Large intestine (tissue), 12 donors: Measurements from ENCODE around the gene HNF1B. TPM values are rescaled to one million over a fixed set of nuclear protein-coding genes. Genes with fewer than 3 reads are reported as not detected.

ENCODE experiments used
- DNase-seq, 2 donors: peaks; one replicate each; pipeline versions ENCODE4 v3.0.0 to v3.0.0-alpha.2; 2013
- H3K27ac ChIP-seq: one replicate; pipeline ENCODE4 v1.5.1; 2013; ENCODE audit warnings: low read length
- H3K27me3 ChIP-seq: 2 replicates; pipeline ENCODE4 v1.6.1; 2013; ENCODE audit warnings: low read length; ENCODE audit not compliant: control insufficient read depth, insufficient read depth
- H3K36me3 ChIP-seq: 2 replicates; pipeline ENCODE4 v1.6.1; 2013; ENCODE audit warnings: low read length; ENCODE audit not compliant: control insufficient read depth, insufficient read depth
- H3K4me1 ChIP-seq: one replicate; pipeline ENCODE4 v1.6.1; 2013; ENCODE audit warnings: low read length; ENCODE audit not compliant: control insufficient read depth, insufficient read depth
- H3K4me3 ChIP-seq: one replicate; pipeline ENCODE4 v1.5.1; 2013; ENCODE audit warnings: low read length
- H3K9me3 ChIP-seq: one replicate; pipeline ENCODE4 v1.6.1; 2013; ENCODE audit warnings: mild to moderate bottlenecking, low read depth, low read length, moderate library complexity; ENCODE audit not compliant: control insufficient read depth
- WGBS: methylation state at CpG from one replicate; pipeline ENCODE4 v1.1.5; 2013; ENCODE audit warnings: low lambda C conversion rate; ENCODE audit not compliant: insufficient coverage; 5-methylcytosine and 5-hydroxymethylcytosine counted together
- long read RNA-seq, 11 donors: transcript quantifications; one replicate each; lab custom pipeline, GENCODE V29; 2026
- polyA plus RNA-seq: library from polyadenylated mRNA; unstranded; fragments of 120-200 nt; gene quantifications from one replicate; pipeline ENCODE4 v1.2.1, GENCODE V29; 2013

HNF1B gene
- 21.5 TPM for polyA plus RNA-seq
- long read RNA-seq, donor 1, partial matches to known transcripts: 0 of 1 reads
- long read RNA-seq, donor 1, other reads (novel, unspliced or antisense): 0 of 1 reads
- long read RNA-seq, donor 2, partial matches to known transcripts: 6 of 7 reads
- long read RNA-seq, donor 2, other reads (novel, unspliced or antisense): 0 of 7 reads
- long read RNA-seq, donor 3: 0 reads
- long read RNA-seq, donor 4: 0 reads
- long read RNA-seq, donor 5, partial matches to known transcripts: 0 of 4 reads
- long read RNA-seq, donor 5, other reads (novel, unspliced or antisense): 0 of 4 reads
- long read RNA-seq, donor 6, partial matches to known transcripts: 0 of 1 reads
- long read RNA-seq, donor 6, other reads (novel, unspliced or antisense): 0 of 1 reads
- long read RNA-seq, donor 7: 0 reads
- long read RNA-seq, donor 8, partial matches to known transcripts: 6 of 8 reads
- long read RNA-seq, donor 8, other reads (novel, unspliced or antisense): 0 of 8 reads
- long read RNA-seq, donor 9, partial matches to known transcripts: 0 of 1 reads
- long read RNA-seq, donor 9, other reads (novel, unspliced or antisense): 0 of 1 reads
- long read RNA-seq, donor 10, partial matches to known transcripts: 0 of 2 reads
- long read RNA-seq, donor 10, other reads (novel, unspliced or antisense): 0 of 2 reads
- long read RNA-seq, donor 11: 0 reads

DNA sequence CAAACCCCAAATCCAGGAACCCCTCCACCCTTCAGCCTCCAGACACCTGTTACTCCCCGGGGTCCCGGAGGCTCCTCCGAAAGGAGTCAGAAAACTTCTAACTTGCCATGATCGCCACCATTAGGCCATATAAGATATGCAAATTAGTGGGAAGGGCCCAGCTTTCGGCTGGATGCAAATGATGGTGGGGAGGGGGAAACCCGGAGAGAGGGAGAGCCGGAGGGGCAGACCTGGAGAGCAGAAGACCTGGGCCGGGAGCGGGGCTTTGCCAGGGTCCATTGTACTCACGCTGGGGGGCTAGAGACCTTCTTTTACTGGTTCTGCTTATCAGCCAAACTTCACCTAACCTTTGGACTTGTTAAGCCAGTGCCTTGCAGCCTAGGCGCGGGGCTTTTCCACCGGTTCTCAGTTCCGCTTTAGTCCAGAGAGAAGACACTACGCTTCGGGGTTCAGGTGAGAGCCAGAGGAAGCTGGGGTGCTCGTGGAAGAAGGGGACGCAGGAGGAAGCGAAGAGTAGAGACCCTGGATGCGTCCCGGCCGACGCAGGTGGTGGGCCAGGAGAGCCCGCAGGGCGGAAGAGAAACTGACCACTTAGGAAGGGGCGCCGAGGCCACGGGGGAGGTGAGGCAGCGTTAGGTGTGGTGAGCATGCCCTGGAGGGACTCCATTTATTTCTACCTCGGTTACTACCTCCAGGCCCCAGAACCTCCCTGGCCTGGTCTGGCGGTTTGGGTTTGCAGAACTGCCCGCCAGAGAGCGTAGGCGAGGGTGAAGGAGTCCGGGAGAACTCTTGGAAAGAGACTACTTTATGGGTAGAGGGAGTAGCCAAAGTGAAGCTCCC lies at the start of gene HNF1B:
HNF1B (minus strand) TSS at position 99 of the 840 bp plus-strand sequence. CDS start 175 bp downstream, outside the sequence.
- Histone ChIP-seq H3K4me1 (peaks cover 28% of the 10 kb centered on the region), H3K27me3 (peaks cover 53% of the 10 kb centered on the region), H3K27ac (peak within 1 kb of the TSS; percentile 96), H3K36me3 (no peaks in the 10 kb centered on the region), H3K9me3 (peaks cover 7% of the 10 kb centered on the region), H3K4me3 (peak within 1 kb of the TSS; percentile 85)
- peak; percentile 70 to 89 for DNase-seq
- 0% methylated on average over 2 of the region's 35 CpGs for WGBS

- peak in 1 of 2 donors; percentile 11 for DNase-seq
- no peak overlapping the region for H3K27ac ChIP-seq
- no peaks in the 10 kb centered on the region for H3K9me3 ChIP-seq
- peaks cover 37% of the 10 kb centered on the region for H3K4me1 ChIP-seq
- H3K36me3 ChIP-seq: no peaks in the 10 kb centered on the region
- no peaks in the 10 kb centered on the region for H3K27me3 ChIP-seq
- no peak overlapping the region for H3K4me3 ChIP-seq
- no CpG with 5 or more reads among the region's 2 CpGs for WGBS
These were observed 47.9 kb upstream of the HNF1B start for GRCh38 chr17:37792787-37793186.

DNA sequence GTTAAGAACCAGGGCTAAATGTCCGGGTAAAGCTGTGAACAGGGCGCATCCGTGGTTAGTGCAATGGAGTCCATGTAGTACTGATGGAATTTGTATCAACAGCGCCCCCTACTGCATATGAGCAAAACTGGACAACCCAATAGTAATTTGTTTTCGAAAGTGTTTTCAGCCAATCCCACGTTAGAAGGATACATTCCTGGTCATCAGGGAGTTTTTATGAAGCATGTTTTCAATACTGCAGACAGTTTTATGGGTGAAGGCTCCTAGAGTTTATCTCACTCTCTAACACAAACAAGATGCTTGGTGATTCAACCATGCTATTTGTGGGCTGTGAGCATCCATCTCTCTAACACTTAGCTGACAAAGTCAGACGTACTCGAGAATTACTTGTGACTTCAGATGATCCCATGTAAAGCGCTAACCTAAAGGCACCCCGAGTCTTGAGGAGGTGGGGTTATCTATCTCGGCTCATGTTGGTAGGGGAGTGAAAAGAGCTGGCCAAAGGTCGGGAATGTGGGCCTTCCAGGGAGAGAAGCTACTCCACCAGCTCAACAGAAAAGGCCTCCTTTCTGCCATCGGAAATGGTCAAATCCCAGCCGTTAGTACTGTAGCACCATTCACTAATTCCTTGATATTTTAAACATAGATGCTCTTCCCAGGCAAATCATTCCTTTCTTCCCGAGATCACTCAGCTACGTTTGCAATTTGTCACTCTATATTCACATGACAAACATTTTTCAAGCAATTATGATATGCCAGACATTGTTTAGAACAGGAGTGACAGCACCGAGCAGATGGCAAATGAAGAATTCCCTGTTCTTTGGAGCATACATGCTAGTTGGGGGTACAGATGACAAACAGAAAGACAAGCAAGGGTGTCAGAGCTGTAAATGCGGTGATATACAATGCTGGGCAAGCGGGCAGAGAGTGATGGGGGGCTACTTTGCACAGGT lies 46.9 kb upstream of the HNF1B start:
- H3K27ac ChIP-seq: peak overlapping the region; percentile 6

GRCh38 chr17:37789771-37790541 lies 45.1 kb upstream of the HNF1B start:
- Histone ChIP-seq H3K27me3 (no peaks in the 10 kb centered on the region), H3K27ac (no peak overlapping the region), H3K9me3 (no peaks in the 10 kb centered on the region), H3K4me1 (peaks cover 49% of the 10 kb centered on the region), H3K36me3 (no peaks in the 10 kb centered on the region), H3K4me3 (no peak overlapping the region)
- DNase-seq: no peak
- 50% methylated on average over 1 of the region's 9 CpGs for WGBS

More for the DNA sequence above, 46.9 kb upstream of the HNF1B start:
- Histone ChIP-seq H3K4me3 (no peak overlapping the region), H3K9me3 (no peaks in the 10 kb centered on the region), H3K36me3 (no peaks in the 10 kb centered on the region), H3K4me1 (peaks cover 46% of the 10 kb centered on the region), H3K27me3 (no peaks in the 10 kb centered on the region)
- DNase-seq: peak; percentile 45 to 78
- WGBS: 68% methylated on average over 4 of the region's 19 CpGs

DNA sequence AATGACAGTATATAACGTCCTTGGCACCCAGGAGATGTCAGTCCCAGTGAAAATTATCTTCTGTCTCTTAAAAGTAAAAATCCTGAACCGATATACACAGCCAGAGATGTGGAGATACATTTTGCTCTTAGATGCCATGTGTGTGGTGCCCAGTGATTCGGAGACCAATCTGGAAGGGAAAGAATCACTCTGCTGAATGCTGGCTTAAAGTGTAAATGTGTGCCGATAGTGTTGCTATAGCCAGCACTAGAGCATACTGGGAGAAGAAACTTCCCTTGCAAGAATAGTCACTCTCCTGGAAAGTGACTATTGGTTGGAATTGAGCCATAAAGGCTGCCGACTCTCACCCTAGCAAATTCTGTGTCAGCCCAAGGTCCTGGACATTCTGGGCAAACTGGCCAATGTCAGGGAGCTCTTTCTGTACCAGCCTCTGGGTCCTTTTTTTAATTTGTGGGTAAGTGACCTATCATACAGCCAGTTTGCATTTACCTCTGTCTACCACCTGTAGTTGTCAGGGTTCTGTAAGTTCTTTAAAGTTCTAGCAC lies 44.2 kb upstream of the HNF1B start:
- Histone ChIP-seq H3K9me3 (no peaks in the 10 kb centered on the region), H3K36me3 (no peaks in the 10 kb centered on the region), H3K27ac (peak overlapping the region; percentile 67), H3K4me1 (peaks cover 49% of the 10 kb centered on the region), H3K27me3 (no peaks in the 10 kb centered on the region), H3K4me3 (no peak overlapping the region)
- DNase-seq: peak in 1 of 2 donors; percentile 22
- 40% methylated on average over 1 of the region's 5 CpGs for WGBS

DNA sequence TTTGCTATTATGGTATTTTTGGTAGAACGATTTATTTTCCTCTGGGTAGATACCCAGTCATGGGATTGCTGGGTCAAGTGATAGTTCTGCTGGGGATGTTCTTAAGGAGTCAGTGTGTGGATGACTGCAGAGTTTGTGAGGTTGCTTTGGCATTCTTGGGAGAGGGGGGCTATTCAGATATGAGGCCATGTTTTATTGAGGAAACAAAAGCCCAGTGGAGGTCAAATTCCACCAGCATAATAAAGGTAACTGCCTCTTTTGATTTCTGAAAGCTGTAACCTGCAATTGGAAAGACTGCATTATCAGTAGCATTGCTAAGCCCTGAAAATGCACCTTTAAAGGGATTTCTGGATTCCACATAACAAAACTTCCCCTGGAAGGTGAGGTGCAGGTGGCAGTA lies 43.7 kb upstream of the HNF1B start:
- peak; percentile 63 to 88 for DNase-seq
- H3K4me3 ChIP-seq: no peak overlapping the region
- no CpG with 5 or more reads among the region's 1 CpG for WGBS
- no peaks in the 10 kb centered on the region for H3K9me3 ChIP-seq
- H3K36me3 ChIP-seq: no peaks in the 10 kb centered on the region
- peaks cover 49% of the 10 kb centered on the region for H3K4me1 ChIP-seq
- H3K27me3 ChIP-seq: no peaks in the 10 kb centered on the region
- peak overlapping the region; percentile 67 for H3K27ac ChIP-seq

GRCh38 chr17:37787055-37787757 lies 42.3 kb upstream of the HNF1B start:
- no peak overlapping the region for H3K4me3 ChIP-seq
- H3K36me3 ChIP-seq: no peaks in the 10 kb centered on the region
- no peaks in the 10 kb centered on the region for H3K27me3 ChIP-seq
- DNase-seq: peak; percentile 78 to 88
- H3K9me3 ChIP-seq: no peaks in the 10 kb centered on the region
- WGBS: no CpG with 5 or more reads among the region's 8 CpGs
- peaks cover 45% of the 10 kb centered on the region for H3K4me1 ChIP-seq
- peak overlapping the region; percentile 49 for H3K27ac ChIP-seq

DNA sequence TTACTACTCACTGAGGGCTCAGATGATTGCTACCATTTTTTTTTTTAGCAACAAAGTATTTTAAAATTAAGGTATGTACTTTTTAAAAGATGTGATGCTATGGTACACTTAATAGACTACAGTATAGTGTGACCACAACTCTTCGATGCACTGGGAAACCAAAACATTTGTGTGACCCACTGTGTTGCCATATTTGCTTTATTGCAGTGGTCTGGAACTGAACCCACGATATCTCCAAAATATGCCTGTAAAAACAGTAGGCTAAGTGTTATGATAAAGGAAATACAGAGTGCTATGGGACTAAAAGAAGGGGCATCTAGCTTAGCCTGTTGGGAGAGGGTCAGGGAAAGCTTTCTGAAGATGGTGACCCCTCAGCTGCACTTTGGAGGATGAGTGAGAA lies 41.6 kb upstream of the HNF1B start:
- Histone ChIP-seq H3K4me3 (no peak overlapping the region), H3K27me3 (no peaks in the 10 kb centered on the region), H3K36me3 (no peaks in the 10 kb centered on the region), H3K9me3 (no peaks in the 10 kb centered on the region), H3K27ac (no peak overlapping the region), H3K4me1 (peaks cover 39% of the 10 kb centered on the region)
- 100% methylated on average over 1 of the region's 2 CpGs for WGBS
- DNase-seq: no peak
